Panc1 (cell line): ENCODE data around the gene CD22. TPM values are rescaled to one million over a fixed set of nuclear protein-coding genes. Genes with fewer than 3 reads are reported as not detected.

ENCODE experiments used
- ATAC-seq: fragments of 200-7000 bp; cut with Tn5 transposase; 2 replicates; pipeline ENCODE4 v1.9.1; 2020; ENCODE audit warnings: mild to moderate bottlenecking, moderate library complexity
- BruUV-seq: library from RNA; stranded (reverse); fragments of 400-500 nt; replicated peaks from 2 replicates; lab custom pipeline; 2021; lab: Mats Ljungman, UMichigan
- CTCF ChIA-PET: fragments of 300-600 bp; sonication (Branson Sonifier 250); formaldehyde crosslinking; loops from one replicate; lab custom pipeline; 2022; ENCODE audit warnings: antibody characterized with exemption; lab: Charles Lee
- POLR2A ChIA-PET: fragments of 300-600 bp; sonication (Branson Sonifier 250); formaldehyde crosslinking; loops from one replicate; lab custom pipeline; 2022; ENCODE audit warnings: antibody characterized with exemption; lab: Charles Lee
- DNase-seq: peaks from one replicate; pipeline ENCODE4 v3.0.0-alpha.2; 2010; ENCODE audit warnings: low read depth, low spot score
- H3K27ac ChIP-seq: 2 replicates; pipeline ENCODE4 v1.5.1; 2011; ENCODE audit warnings: mild to moderate bottlenecking, low read length, inconsistent platforms
- H3K27me3 ChIP-seq: fragments of 200-500 bp; sonication (Bioruptor generic); 2 replicates; pipeline ENCODE4 v1.6.0; 2014; ENCODE audit warnings: low read length, inconsistent platforms; ENCODE audit not compliant: control insufficient read depth, insufficient read depth
- H3K36me3 ChIP-seq: fragments of 200-500 bp; sonication (Bioruptor generic); 2 replicates; pipeline ENCODE4 v1.5.1; 2014; ENCODE audit warnings: inconsistent platforms, mild to moderate bottlenecking, low read length, moderate library complexity; ENCODE audit not compliant: control insufficient read depth, insufficient read depth
- H3K4me1 ChIP-seq: 2 replicates; pipeline ENCODE4 v1.5.1; 2011; ENCODE audit warnings: inconsistent platforms, mild to moderate bottlenecking, low read length, moderate library complexity; ENCODE audit not compliant: control insufficient read depth, insufficient read depth
- H3K4me3 ChIP-seq, 2 experiments: 2 replicates each; pipeline ENCODE4 v1.5.1; 2011 to 2012; ENCODE audit warnings: low read depth in 2 of 2, low read length in 2 of 2, mild to moderate bottlenecking in 2 of 2, inconsistent platforms in 1 of 2, moderate library complexity in 1 of 2
- H3K9me3 ChIP-seq: fragments of 200-500 bp; sonication (Bioruptor generic); 2 replicates; pipeline ENCODE4 v1.5.1; 2014; ENCODE audit warnings: low read depth, mild to moderate bottlenecking, inconsistent platforms, low read length, moderate library complexity; ENCODE audit not compliant: control insufficient read depth, insufficient read depth
- POLR2AphosphoS5 ChIP-seq: IDR thresholded peaks from 2 replicates; pipeline ENCODE4 v1.6.1; 2012; ENCODE audit warnings: mild to moderate bottlenecking, low read depth, low read length, moderate library complexity
- SIN3A ChIP-seq: IDR thresholded peaks from 2 replicates; pipeline ENCODE4 v1.6.1; 2012; ENCODE audit warnings: low read depth, mild to moderate bottlenecking, low read length, moderate library complexity, borderline replicate concordance; ENCODE audit not compliant: insufficient read depth
- TCF7L2 ChIP-seq: IDR thresholded peaks from 2 replicates; pipeline ENCODE4 v1.6.1; 2011; ENCODE audit warnings: mild to moderate bottlenecking, low read depth, low read length, inconsistent platforms
- in situ Hi-C: cut with HindIII; loops from 2 replicates; pipeline ENCODE4 v1.10.0; 2016; ENCODE audit warnings: low sequenced_read_pairs, low pct_unique_long_range_greater_than_20kb
- intact Hi-C: fragments of 100-400 bp; cut with micrococcal nuclease; formaldehyde crosslinking; loops from one replicate; pipeline ENCODE4 v1.10.0; 2022; ENCODE audit not compliant: unreplicated experiment
- total RNA-seq: library from RNA; stranded (reverse); gene quantifications from one replicate; pipeline ENCODE4 v1.2.1, GENCODE V29; 2021; ENCODE audit not compliant: unreplicated experiment
- TF ChIP-seq, protein P1 (sequence below): fragments of 450-650 bp; IDR thresholded peaks from 2 replicates; pipeline ENCODE4 v1.5.1; 2017; ENCODE audit warnings: mild to moderate bottlenecking
- TF ChIP-seq, protein P2 (sequence below), 2 experiments: IDR thresholded peaks; 2 replicates each; pipeline ENCODE4 v1.6.1; 2011 to 2012; ENCODE audit warnings: low read depth in 2 of 2, control low read depth in 1 of 2, low read length in 1 of 2, mild to moderate bottlenecking in 1 of 2, moderate library complexity in 1 of 2; ENCODE audit not compliant: insufficient read depth in 1 of 2

CD22 gene
- total RNA-seq, 1 experiment from 2014 or later = 0.74 TPM

DNA sequence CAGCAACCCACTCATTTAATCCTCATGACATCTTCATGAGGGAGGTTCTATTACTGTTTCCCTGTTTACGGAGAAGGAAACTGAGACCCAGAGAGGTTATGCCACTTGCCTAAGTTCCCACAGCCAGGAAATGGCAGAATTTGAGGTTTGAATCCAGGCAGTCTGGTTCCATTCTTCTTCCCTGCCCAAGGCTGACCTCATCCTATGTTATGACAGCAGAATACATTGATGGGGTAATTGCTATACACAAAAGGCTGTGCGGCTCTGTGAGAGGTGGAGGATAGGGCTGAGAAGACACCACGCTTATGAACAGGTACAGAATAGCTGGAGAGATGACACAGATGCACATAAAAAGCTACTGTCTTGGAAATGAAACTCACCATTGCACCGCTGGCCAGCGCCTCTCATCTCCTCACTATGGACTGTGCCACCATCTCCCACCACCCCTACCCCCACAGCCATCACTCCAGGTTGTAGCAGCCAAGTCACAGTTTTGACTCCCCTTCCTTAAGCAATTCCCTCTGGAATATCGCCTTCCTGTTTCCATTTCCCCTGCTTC lies 25.6 kb upstream of the CD22 start:
- ChIA-PET CTCF (interaction anchor here (1.7 kb wide), 1 partner anchor 50 kb away, joined by 3 read pairs; no protein-coding TSS in a partner anchor), POLR2A (no interaction called here)
- no peaks in the 10 kb centered on the region; the same call in 1 of the 2 replicates for H3K27me3 ChIP-seq
- H3K9me3 ChIP-seq = no peaks in the 10 kb centered on the region
- in situ Hi-C loops (no loop called here), intact Hi-C loops (no loop called here)
- TF ChIP-seq SIN3A (no peak), TCF7L2 (no peak), POLR2AphosphoS5 (no peak)
- TF ChIP-seq, protein P1, sequence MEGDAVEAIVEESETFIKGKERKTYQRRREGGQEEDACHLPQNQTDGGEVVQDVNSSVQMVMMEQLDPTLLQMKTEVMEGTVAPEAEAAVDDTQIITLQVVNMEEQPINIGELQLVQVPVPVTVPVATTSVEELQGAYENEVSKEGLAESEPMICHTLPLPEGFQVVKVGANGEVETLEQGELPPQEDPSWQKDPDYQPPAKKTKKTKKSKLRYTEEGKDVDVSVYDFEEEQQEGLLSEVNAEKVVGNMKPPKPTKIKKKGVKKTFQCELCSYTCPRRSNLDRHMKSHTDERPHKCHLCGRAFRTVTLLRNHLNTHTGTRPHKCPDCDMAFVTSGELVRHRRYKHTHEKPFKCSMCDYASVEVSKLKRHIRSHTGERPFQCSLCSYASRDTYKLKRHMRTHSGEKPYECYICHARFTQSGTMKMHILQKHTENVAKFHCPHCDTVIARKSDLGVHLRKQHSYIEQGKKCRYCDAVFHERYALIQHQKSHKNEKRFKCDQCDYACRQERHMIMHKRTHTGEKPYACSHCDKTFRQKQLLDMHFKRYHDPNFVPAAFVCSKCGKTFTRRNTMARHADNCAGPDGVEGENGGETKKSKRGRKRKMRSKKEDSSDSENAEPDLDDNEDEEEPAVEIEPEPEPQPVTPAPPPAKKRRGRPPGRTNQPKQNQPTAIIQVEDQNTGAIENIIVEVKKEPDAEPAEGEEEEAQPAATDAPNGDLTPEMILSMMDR = no peak
- TF ChIP-seq, protein P2, sequence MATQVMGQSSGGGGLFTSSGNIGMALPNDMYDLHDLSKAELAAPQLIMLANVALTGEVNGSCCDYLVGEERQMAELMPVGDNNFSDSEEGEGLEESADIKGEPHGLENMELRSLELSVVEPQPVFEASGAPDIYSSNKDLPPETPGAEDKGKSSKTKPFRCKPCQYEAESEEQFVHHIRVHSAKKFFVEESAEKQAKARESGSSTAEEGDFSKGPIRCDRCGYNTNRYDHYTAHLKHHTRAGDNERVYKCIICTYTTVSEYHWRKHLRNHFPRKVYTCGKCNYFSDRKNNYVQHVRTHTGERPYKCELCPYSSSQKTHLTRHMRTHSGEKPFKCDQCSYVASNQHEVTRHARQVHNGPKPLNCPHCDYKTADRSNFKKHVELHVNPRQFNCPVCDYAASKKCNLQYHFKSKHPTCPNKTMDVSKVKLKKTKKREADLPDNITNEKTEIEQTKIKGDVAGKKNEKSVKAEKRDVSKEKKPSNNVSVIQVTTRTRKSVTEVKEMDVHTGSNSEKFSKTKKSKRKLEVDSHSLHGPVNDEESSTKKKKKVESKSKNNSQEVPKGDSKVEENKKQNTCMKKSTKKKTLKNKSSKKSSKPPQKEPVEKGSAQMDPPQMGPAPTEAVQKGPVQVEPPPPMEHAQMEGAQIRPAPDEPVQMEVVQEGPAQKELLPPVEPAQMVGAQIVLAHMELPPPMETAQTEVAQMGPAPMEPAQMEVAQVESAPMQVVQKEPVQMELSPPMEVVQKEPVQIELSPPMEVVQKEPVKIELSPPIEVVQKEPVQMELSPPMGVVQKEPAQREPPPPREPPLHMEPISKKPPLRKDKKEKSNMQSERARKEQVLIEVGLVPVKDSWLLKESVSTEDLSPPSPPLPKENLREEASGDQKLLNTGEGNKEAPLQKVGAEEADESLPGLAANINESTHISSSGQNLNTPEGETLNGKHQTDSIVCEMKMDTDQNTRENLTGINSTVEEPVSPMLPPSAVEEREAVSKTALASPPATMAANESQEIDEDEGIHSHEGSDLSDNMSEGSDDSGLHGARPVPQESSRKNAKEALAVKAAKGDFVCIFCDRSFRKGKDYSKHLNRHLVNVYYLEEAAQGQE (IDR thresholded peaks at IDR 0.05; ENCODE audit: insufficient read depth in 1 of 2, low read depth in 2 of 2, low read length in 1 of 2) = no peak
- no peaks in the 10 kb centered on the region for H3K36me3 ChIP-seq
- no peaks in the 10 kb centered on the region for H3K4me1 ChIP-seq
- no TSS peak for BruUV-seq
- ATAC-seq = no peak
- no peak overlapping the region for H3K4me3 ChIP-seq
- no peak for DNase-seq
- no peak overlapping the region for H3K27ac ChIP-seq

DNA sequence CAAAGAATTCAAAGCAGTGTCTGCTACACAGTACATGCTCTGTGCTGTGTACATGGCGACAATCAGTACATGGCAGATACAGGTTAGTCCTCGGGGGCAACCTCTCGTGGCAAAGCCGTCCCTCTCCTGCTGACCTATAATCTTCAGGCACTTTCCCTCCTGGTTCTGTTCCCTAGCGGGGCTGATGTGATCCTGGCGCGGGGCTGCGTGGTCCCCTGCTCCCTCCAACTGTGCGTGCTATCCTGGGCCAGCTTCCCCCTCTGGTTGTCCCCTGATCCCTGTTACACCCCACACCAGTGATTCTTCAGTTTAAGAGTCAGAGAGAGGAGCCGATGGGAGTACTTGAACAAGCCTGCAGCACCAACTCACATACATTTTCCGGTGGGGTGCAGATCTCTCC lies 25.0 kb upstream of the CD22 start:
- intact Hi-C loops = no loop called here
- POLR2A ChIA-PET = no interaction called here
- in situ Hi-C loops = no loop called here
- H3K9me3 ChIP-seq = no peaks in the 10 kb centered on the region
- no peaks in the 10 kb centered on the region; the same call in 1 of the 2 replicates for H3K27me3 ChIP-seq
- CTCF ChIA-PET = interaction anchor here (1.7 kb wide), 1 partner anchor 49 kb away, joined by 3 read pairs; no protein-coding TSS in a partner anchor
- DNase-seq = no peak
- H3K4me3 ChIP-seq = no peak overlapping the region
- ATAC-seq = no peak
- H3K27ac ChIP-seq = no peak overlapping the region
- H3K36me3 ChIP-seq = no peaks in the 10 kb centered on the region
- no TSS peak for BruUV-seq
- 0 out of 2 replicates have a peak, but pooled peaks cover under 1% of the 10 kb centered on the region for H3K4me1 ChIP-seq
- TF ChIP-seq SIN3A (no peak), TCF7L2 (no peak), POLR2AphosphoS5 (no peak)
- TF ChIP-seq, protein P2 (IDR thresholded peaks at IDR 0.05; ENCODE audit: insufficient read depth in 1 of 2, low read depth in 2 of 2, low read length in 1 of 2) = no peak
- TF ChIP-seq, protein P1 = no peak
